ENCODE data around the gene DISP2.

GRCh38 chr15:40314723-40315276, 43.2 kb upstream of the DISP2 start:
- TF ChIP-seq, protein P1, sequence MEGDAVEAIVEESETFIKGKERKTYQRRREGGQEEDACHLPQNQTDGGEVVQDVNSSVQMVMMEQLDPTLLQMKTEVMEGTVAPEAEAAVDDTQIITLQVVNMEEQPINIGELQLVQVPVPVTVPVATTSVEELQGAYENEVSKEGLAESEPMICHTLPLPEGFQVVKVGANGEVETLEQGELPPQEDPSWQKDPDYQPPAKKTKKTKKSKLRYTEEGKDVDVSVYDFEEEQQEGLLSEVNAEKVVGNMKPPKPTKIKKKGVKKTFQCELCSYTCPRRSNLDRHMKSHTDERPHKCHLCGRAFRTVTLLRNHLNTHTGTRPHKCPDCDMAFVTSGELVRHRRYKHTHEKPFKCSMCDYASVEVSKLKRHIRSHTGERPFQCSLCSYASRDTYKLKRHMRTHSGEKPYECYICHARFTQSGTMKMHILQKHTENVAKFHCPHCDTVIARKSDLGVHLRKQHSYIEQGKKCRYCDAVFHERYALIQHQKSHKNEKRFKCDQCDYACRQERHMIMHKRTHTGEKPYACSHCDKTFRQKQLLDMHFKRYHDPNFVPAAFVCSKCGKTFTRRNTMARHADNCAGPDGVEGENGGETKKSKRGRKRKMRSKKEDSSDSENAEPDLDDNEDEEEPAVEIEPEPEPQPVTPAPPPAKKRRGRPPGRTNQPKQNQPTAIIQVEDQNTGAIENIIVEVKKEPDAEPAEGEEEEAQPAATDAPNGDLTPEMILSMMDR (IDR thresholded peaks at IDR 0.05), result no peak
- no peak for TF ChIP-seq POLR2A (IDR thresholded peaks at IDR 0.05)
